Psoas muscle (tissue), 8 donors: Measurements from ENCODE around the gene RNASEH2A. TPM values are rescaled to one million over a fixed set of nuclear protein-coding genes. Genes with fewer than 3 reads are reported as not detected.
"Not testable (repeated sequence)": the region's sequence is repeated elsewhere in the genome, so short reads cannot be mapped to it uniquely, and the experiment has no call there.

ENCODE experiments used
- ATAC-seq, 4 donors: fragments of 200-7000 bp; cut with Tn5 transposase; one replicate each; pipeline ENCODE4 v1.9.1; 2020; ENCODE audit warnings: moderate library complexity in 3 of 4, mild to moderate bottlenecking in 2 of 4
- DNase-seq, 2 donors: peaks; one replicate each; pipeline ENCODE4 v3.0.0-alpha.2; 2020
- H3K27ac ChIP-seq: fragments of 200-600 bp; one replicate; pipeline ENCODE4 v1.8.0; 2022
- H3K27me3 ChIP-seq, 3 donors: fragments of 200-600 bp in 1 of 3; one replicate each; pipeline versions ENCODE4 v1.6.1 to v1.8.0; 2013 to 2022; ENCODE audit warnings: low read length in 2 of 3, mild to moderate bottlenecking in 2 of 3, moderate library complexity in 1 of 3; ENCODE audit not compliant: insufficient read depth in 3 of 3
- H3K36me3 ChIP-seq, 2 donors: fragments of 200-600 bp in 1 of 2; one replicate each; pipeline versions ENCODE4 v1.6.1 to v1.8.0; 2013 to 2022; ENCODE audit warnings: low read depth in 1 of 2, mild to moderate bottlenecking in 1 of 2, moderate library complexity in 1 of 2; ENCODE audit not compliant: insufficient read depth in 1 of 2
- H3K4me1 ChIP-seq: fragments of 200-600 bp; one replicate; pipeline ENCODE4 v1.8.0; 2022
- H3K4me3 ChIP-seq: fragments of 200-600 bp; one replicate; pipeline ENCODE4 v1.8.0; 2022; ENCODE audit warnings: mild to moderate bottlenecking
- H3K9me3 ChIP-seq: fragments of 200-600 bp; one replicate; pipeline ENCODE4 v1.8.0; 2022
- WGBS, 3 donors: extraction: QIAGEN DNeasy Blood & Tissue Kit; methylation state at CpG; one replicate each; pipeline versions ENCODE4 v1.1.6 to v1.1.7; 2013; 5-methylcytosine and 5-hydroxymethylcytosine counted together
- intact Hi-C, 2 donors: fragments of 100-400 bp; cut with DNase I; formaldehyde crosslinking; loops; one replicate each; pipeline versions ENCODE4 v1.11.0 to v1.14.2; 2022
- polyA plus RNA-seq, 3 donors: library from polyadenylated mRNA; stranded (reverse); fragments of 200-250 nt; gene quantifications; one replicate each; pipeline ENCODE4 v1.2.3, GENCODE V29; 2013
- total RNA-seq, 4 donors: library from RNA; stranded (reverse); fragmentation: NEBNext Ultra II Directional in 2 of 4; extraction: Animal tissue kit (Norgen Biotek cat#: 25700) in 2 of 4; gene quantifications; one replicate each; pipeline versions ENCODE4 v1.2.1 to v1.2.4, GENCODE V29; 2021 to 2023
- TF ChIP-seq, protein P1 (sequence below): fragments of 200-600 bp; IDR thresholded peaks from one replicate; pipeline ENCODE4 v1.8.0; 2022; ENCODE audit warnings: antibody characterized with exemption
- donor health status: healthy with polysubstance abuse.
- donor health status: DM: no; HTN: no; CAD: no; lungs with moderate emphysema.
- donor health status: Bipolar disorder and iron deficiency.
- donor health status: healthy.
- donor health status: DM: yes; HTN: yes; CAD: no.
- donor health status: DM: no; HTN: no; CAD: no.
- donor health status: DM: no; HTN: no; CAD: no.
- donor health status: DM: yes; HTN: yes; CAD: no.

RNASEH2A gene
- total and polyA plus RNA-seq, 7 donors, result 2.4 to 9.0 (median 3.6) TPM

DNA sequence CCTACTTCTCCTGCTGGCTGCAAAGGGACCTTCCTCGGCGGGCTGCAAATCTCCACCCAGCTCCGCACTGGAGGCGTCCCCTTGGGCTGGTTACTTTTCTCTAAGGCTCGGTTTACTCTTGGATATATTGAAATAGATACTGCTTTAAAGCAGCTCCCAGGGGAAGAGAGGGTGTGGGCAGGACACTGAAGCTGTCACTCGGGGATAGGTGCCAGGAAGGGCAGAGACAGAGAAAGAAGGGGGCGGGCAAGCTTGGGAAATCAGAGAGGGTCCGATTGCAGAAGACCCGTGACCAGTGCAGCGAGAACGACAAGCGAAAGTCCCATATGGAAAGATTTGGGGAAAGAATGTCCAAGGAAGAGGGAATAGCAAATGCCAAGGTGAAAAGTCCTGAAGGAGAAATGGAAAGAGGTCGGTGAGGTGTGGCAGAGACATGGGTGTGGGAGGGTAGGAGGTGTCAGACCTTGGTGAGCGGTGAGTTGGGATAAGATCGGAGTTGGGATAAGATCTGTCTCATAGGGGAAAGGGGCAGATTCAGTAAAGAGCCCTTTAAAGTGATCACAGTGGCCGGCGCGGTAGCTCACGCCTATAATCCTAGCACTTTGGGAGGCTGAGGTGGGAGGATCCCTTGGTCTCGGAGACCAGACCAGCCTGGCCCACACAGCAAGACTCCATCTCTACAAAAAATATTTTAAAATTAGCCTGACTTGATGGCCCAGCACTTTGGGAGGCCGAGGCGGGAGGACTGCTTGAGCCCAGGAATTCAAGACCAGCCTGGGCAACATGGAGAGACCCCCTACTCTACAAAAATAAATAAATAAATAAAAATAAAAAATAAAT, 3.9 kb upstream of the RNASEH2A start:
- TF ChIP-seq, protein P1, sequence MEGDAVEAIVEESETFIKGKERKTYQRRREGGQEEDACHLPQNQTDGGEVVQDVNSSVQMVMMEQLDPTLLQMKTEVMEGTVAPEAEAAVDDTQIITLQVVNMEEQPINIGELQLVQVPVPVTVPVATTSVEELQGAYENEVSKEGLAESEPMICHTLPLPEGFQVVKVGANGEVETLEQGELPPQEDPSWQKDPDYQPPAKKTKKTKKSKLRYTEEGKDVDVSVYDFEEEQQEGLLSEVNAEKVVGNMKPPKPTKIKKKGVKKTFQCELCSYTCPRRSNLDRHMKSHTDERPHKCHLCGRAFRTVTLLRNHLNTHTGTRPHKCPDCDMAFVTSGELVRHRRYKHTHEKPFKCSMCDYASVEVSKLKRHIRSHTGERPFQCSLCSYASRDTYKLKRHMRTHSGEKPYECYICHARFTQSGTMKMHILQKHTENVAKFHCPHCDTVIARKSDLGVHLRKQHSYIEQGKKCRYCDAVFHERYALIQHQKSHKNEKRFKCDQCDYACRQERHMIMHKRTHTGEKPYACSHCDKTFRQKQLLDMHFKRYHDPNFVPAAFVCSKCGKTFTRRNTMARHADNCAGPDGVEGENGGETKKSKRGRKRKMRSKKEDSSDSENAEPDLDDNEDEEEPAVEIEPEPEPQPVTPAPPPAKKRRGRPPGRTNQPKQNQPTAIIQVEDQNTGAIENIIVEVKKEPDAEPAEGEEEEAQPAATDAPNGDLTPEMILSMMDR, result no peak
- peak; percentile 36 to 49 (median 48) for ATAC-seq
- intact Hi-C loops, result loop anchor here in 1 of 2 donors (5.0 to 10.0 kb wide), 2 partner anchors 40 to 132 kb away; partner anchors contain the start of genes CALR and FARSA
- 38 to 39% (median 39%) methylated on average over 20 to 22 of the region's 22 CpGs for WGBS, 3 donors
- DNase-seq, result peak; percentile 44 to 65
- Histone ChIP-seq H3K4me3 (peak overlapping the region; percentile 96), H3K36me3 (peaks cover 0 to 31% of the 10 kb centered on the region in 2 donors), H3K27me3 (no peaks in the 10 kb centered on the region), H3K27ac (peak overlapping the region; percentile 82), H3K9me3 (no peaks in the 10 kb centered on the region), H3K4me1 (peaks cover 27% of the 10 kb centered on the region)

DNA sequence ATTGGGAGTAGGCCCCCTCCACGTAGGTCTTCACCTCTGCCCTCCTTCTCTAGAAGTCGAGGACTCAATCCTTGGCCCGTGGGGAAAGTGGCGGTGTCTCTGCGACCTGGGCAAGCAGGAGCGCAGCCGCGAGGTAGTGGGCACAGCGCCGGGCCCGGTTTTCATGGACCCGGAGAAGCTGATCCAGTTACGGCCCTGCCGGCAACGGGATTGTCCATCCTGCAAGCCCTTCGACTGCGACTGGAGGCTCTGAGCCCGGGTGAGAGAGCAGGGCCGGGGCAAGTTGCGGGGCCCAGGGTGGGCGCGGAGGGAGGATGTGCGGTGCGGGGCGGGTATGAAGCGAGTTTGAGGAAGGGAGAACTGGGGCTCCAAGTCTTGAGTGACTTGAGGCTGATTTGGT, 2.3 kb upstream of the RNASEH2A start:
- H3K27ac ChIP-seq, result no peak overlapping the region
- H3K4me1 ChIP-seq, result peaks cover 27% of the 10 kb centered on the region
- DNase-seq (no peak), ATAC-seq (no peak)
- TF ChIP-seq, protein P1, result no peak
- no peaks in the 10 kb centered on the region for H3K9me3 ChIP-seq
- WGBS, 3 donors, result 91 to 93% (median 92%) methylated on average over 26 of the region's 26 CpGs
- H3K27me3 ChIP-seq, result no peaks in the 10 kb centered on the region
- peaks cover 0 to 16% of the 10 kb centered on the region in 2 donors for H3K36me3 ChIP-seq
- intact Hi-C loops, result loop anchor here in 1 of 2 donors (5.0 to 10.0 kb wide), 2 partner anchors 42 to 131 kb away; partner anchors contain the start of genes CALR and FARSA
- H3K4me3 ChIP-seq, result no peak overlapping the region

DNA sequence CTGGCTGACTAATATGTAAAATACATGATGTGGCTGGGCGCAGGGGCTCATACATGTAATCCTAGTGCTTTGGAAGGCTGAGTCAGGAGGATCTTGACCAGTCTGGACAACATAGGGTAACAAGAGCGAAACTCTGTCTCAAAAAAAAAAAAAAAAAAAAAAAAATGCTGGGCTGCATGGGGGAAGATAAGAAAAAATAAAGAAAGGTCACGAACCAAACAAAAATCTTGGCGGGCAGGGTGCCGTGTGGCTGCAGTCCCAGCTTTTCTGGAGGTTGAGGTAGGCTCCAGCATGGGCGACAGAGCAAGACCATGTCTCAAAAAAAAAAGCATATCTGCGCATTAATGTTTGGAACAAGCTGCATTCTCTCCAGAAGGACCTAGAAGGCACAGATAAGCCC, 8.7 kb downstream of the RNASEH2A start:
- ATAC-seq (no peak), DNase-seq (no peak)

DNA sequence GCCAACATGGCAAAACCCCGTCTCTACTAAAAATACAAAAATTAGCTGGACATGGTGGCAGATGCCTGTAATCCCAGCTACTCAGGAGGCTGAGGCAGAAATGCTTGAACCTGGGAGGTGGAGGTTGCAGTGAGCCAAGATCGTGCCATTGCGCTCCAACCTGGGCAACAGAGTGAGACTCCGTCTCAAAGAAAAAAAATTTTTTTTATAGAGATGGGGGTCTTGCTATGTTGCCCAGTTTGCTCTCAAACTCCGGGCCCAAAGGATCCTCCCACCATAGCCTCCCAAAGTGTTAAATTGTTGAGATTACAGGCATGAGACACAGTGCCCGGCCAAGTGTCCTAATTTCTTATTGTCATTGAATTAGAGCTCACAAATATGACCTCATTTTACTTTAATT, 10.8 kb downstream of the RNASEH2A start:
- H3K36me3 ChIP-seq, result peaks cover 0 to 18% of the 10 kb centered on the region in 2 donors
- ATAC-seq, H3K27me3 ChIP-seq, H3K9me3 ChIP-seq, H3K4me1 ChIP-seq, DNase-seq, H3K27ac ChIP-seq, H3K4me3 ChIP-seq, intact Hi-C loops: not testable (repeated sequence)
- WGBS, 3 donors, result 90 to 96% (median 91%) methylated on average over 6 of the region's 6 CpGs

More for the DNA sequence above, 8.7 kb downstream of the RNASEH2A start:
- TF ChIP-seq, protein P1, result no peak
- intact Hi-C loops, result no loop called here
- H3K27ac ChIP-seq, result no peak overlapping the region
- no peaks in the 10 kb centered on the region for H3K9me3 ChIP-seq
- 89 to 93% (median 90%) methylated on average over 7 of the region's 7 CpGs for WGBS, 3 donors
- H3K4me3 ChIP-seq, result no peak overlapping the region
- H3K36me3 ChIP-seq, result peaks cover 0 to 19% of the 10 kb centered on the region in 2 donors
- no peaks in the 10 kb centered on the region for H3K27me3 ChIP-seq
- no peaks in the 10 kb centered on the region for H3K4me1 ChIP-seq

DNA sequence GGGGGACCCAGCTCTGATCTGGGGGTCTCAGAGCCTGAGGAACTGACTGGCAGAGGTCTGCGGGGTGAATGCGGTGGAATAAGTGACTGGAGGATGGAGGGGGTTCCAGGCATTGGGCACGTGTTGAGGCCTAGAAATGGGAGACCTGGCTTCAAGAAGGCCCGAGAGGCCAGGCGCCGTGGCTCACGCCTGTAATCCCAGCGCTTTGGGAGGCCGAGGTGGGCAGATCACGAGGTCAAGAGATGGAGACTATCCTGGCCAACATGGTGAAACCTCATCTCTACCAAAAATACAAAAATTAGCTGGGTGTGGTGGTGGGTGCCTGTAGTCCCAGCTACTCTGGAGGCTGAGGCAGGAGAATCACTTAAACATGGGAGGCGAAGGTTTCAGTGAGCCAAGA, 11.4 kb downstream of the RNASEH2A start:
- intact Hi-C loops, H3K27ac ChIP-seq, H3K27me3 ChIP-seq, ATAC-seq, H3K9me3 ChIP-seq, H3K4me1 ChIP-seq, DNase-seq, H3K4me3 ChIP-seq: not testable (repeated sequence)
- H3K36me3 ChIP-seq, result peaks cover 0 to 16% of the 10 kb centered on the region in 2 donors
- 90 to 92% (median 90%) methylated on average over 11 of the region's 11 CpGs for WGBS, 3 donors
